Osteocyte (in vitro differentiated cells): ENCODE data around the gene CCDC170. TPM values are rescaled to one million over a fixed set of nuclear protein-coding genes. Genes with fewer than 3 reads are reported as not detected.

Source experiments
- DNase-seq: peaks from one replicate; pipeline ENCODE4 v3.0.0; 2021; ENCODE audit warnings: mixed read lengths; ENCODE audit not compliant: unreplicated experiment; ENCODE audit errors: extremely low spot score
- H3K27ac Mint-ChIP-seq: one replicate; pipeline ENCODE4 v1.8.0; 2021; ENCODE audit warnings: mild to moderate bottlenecking, mixed read lengths; ENCODE audit not compliant: unreplicated experiment
- H3K27me3 Mint-ChIP-seq: one replicate; pipeline ENCODE4 v1.8.0; 2021; ENCODE audit warnings: mixed read lengths; ENCODE audit not compliant: unreplicated experiment
- H3K36me3 Mint-ChIP-seq: one replicate; pipeline ENCODE4 v1.8.0; 2021; ENCODE audit warnings: mixed read lengths; ENCODE audit not compliant: unreplicated experiment
- H3K4me1 Mint-ChIP-seq: one replicate; pipeline ENCODE4 v1.8.0; 2021; ENCODE audit warnings: mixed read lengths; ENCODE audit not compliant: unreplicated experiment
- H3K4me3 Mint-ChIP-seq: one replicate; pipeline ENCODE4 v1.8.0; 2021; ENCODE audit warnings: mild to moderate bottlenecking, moderate library complexity, mixed read lengths; ENCODE audit not compliant: unreplicated experiment
- H3K9me3 Mint-ChIP-seq: one replicate; pipeline ENCODE4 v1.8.0; 2021; ENCODE audit warnings: mixed read lengths; ENCODE audit not compliant: unreplicated experiment
- CTCF ChIP-seq: fragments of 200-600 bp; sonication (generic); IDR thresholded peaks from 2 replicates; pipeline ENCODE4 v1.5.0; 2021; ENCODE audit warnings: antibody characterized with exemption, mild to moderate bottlenecking, moderate library complexity
- total RNA-seq: library from RNA; stranded (reverse); gene quantifications from 2 replicates; pipeline ENCODE4 v1.2.1, GENCODE V29; 2021

Gene CCDC170
- total RNA-seq, 1 donor from 2014 or later = 0.78 TPM

- DNase-seq = no peak
- Mint-ChIP-seq H3K36me3 (no peaks in the 10 kb centered on the region), H3K4me3 (no peak overlapping the region), H3K27ac (no peak overlapping the region), H3K4me1 (no peaks in the 10 kb centered on the region), H3K27me3 (peaks cover 19% of the 10 kb centered on the region), H3K9me3 (no peaks in the 10 kb centered on the region)
- TF ChIP-seq CTCF = no peak
These were observed 169.7 kb downstream of the CCDC170 start for GRCh38 chr6:151663559-151663958.

GRCh38 chr6:151664390-151664789, 170.6 kb downstream of the CCDC170 start:
- H3K36me3 Mint-ChIP-seq = no peaks in the 10 kb centered on the region
- DNase-seq = no peak
- TF ChIP-seq CTCF = no peak
- H3K9me3 Mint-ChIP-seq = no peaks in the 10 kb centered on the region
- no peak overlapping the region for H3K27ac Mint-ChIP-seq
- H3K27me3 Mint-ChIP-seq = peaks cover 19% of the 10 kb centered on the region
- no peaks in the 10 kb centered on the region for H3K4me1 Mint-ChIP-seq
- no peak overlapping the region for H3K4me3 Mint-ChIP-seq

GRCh38 chr6:151665329-151665728, 171.5 kb downstream of the CCDC170 start:
- H3K4me3 Mint-ChIP-seq = no peak overlapping the region
- no peak for TF ChIP-seq CTCF
- no peaks in the 10 kb centered on the region for H3K36me3 Mint-ChIP-seq
- no peaks in the 10 kb centered on the region for H3K4me1 Mint-ChIP-seq
- H3K27ac Mint-ChIP-seq = no peak overlapping the region
- no peaks in the 10 kb centered on the region for H3K9me3 Mint-ChIP-seq
- no peak for DNase-seq
- H3K27me3 Mint-ChIP-seq = peaks cover 17% of the 10 kb centered on the region

- Mint-ChIP-seq H3K4me1 (no peaks in the 10 kb centered on the region), H3K36me3 (no peaks in the 10 kb centered on the region), H3K9me3 (peaks cover 4% of the 10 kb centered on the region), H3K4me3 (no peak overlapping the region), H3K27me3 (peaks cover 17% of the 10 kb centered on the region), H3K27ac (no peak overlapping the region)
- TF ChIP-seq CTCF = no peak
- no peak for DNase-seq
These were observed 172.7 kb downstream of the CCDC170 start for GRCh38 chr6:151666526-151666925.

GRCh38 chr6:151669208-151669560, 175.4 kb downstream of the CCDC170 start:
- H3K4me1 Mint-ChIP-seq = no peaks in the 10 kb centered on the region
- no peak for TF ChIP-seq CTCF
- H3K9me3 Mint-ChIP-seq = peaks cover 4% of the 10 kb centered on the region
- no peaks in the 10 kb centered on the region for H3K36me3 Mint-ChIP-seq
- no peak overlapping the region for H3K4me3 Mint-ChIP-seq
- peaks cover 9% of the 10 kb centered on the region for H3K27me3 Mint-ChIP-seq
- DNase-seq = no peak
- H3K27ac Mint-ChIP-seq = no peak overlapping the region
